ENCODE data around the gene DHDDS. TPM values are rescaled to one million over a fixed set of nuclear protein-coding genes. Genes with fewer than 3 reads are reported as not detected.

DHDDS gene
- total RNA-seq, 4 donors from 2014 or later: 24.7 to 45.4 (median 32.8) TPM

- DNase-seq (ENCODE audit: low spot score in 2 of 2): no peak
- H3K4me3 ChIP-seq: peak overlapping the region; percentile 44 to 79 (median 58)
- 52 to 61% methylated on average over 3 of the region's 3 CpGs for WGBS, 2 donors
- TF ChIP-seq CTCF (IDR thresholded peaks at IDR 0.05) (no peak), EP300 (IDR thresholded peaks at IDR 0.05) (no peak), POLR2A (IDR thresholded peaks at IDR 0.05) (no peak)
- H3K36me3 ChIP-seq: peaks cover 0 to 34% (median 8%) of the 10 kb centered on the region in 3 donors
- H3K27ac ChIP-seq: peak overlapping the region; percentile 63 to 86 (median 84)
- H3K4me1 ChIP-seq: peaks cover 0 to 28% (median 11%) of the 10 kb centered on the region in 4 donors
- no peaks in the 10 kb centered on the region for H3K27me3 ChIP-seq
- H3K9me3 ChIP-seq: no peaks in the 10 kb centered on the region
Observed at GRCh38 chr1:26432793-26433192, 672 bp downstream of the DHDDS start.

GRCh38 chr1:26434161-26434752 lies 2.1 kb downstream of the DHDDS start:
- no peak for TF ChIP-seq EP300 (IDR thresholded peaks at IDR 0.05)
- no peak for TF ChIP-seq CTCF (IDR thresholded peaks at IDR 0.05)
- TF ChIP-seq POLR2A (IDR thresholded peaks at IDR 0.05): no peak
- H3K27me3 ChIP-seq: no peaks in the 10 kb centered on the region
- H3K36me3 ChIP-seq: peaks cover 2 to 49% (median 15%) of the 10 kb centered on the region in 3 donors

GRCh38 chr1:26438041-26438440 lies 5.9 kb downstream of the DHDDS start:
- no peak overlapping the region for H3K27ac ChIP-seq
- no peaks in the 10 kb centered on the region for H3K9me3 ChIP-seq
- no peak for DNase-seq (ENCODE audit: low spot score in 2 of 2)
- WGBS, 2 donors: 92 to 98% methylated on average over 6 of the region's 6 CpGs
- no peak overlapping the region for H3K4me3 ChIP-seq
- H3K27me3 ChIP-seq: no peaks in the 10 kb centered on the region
- H3K4me1 ChIP-seq: peaks cover 0 to 15% (median 6%) of the 10 kb centered on the region in 4 donors
- no peak for TF ChIP-seq CTCF (IDR thresholded peaks at IDR 0.05)
- TF ChIP-seq EP300 (IDR thresholded peaks at IDR 0.05): no peak
- TF ChIP-seq POLR2A (IDR thresholded peaks at IDR 0.05): no peak
- H3K36me3 ChIP-seq: peaks cover 2 to 86% (median 28%) of the 10 kb centered on the region in 3 donors

More at GRCh38 chr1:26434161-26434752, 2.1 kb downstream of the DHDDS start:
- Histone ChIP-seq H3K4me1 (peaks cover 0 to 28% (median 11%) of the 10 kb centered on the region in 4 donors), H3K9me3 (no peaks in the 10 kb centered on the region), H3K4me3 (no peak overlapping the region), H3K27ac (no peak overlapping the region)
- DNase-seq (ENCODE audit: low spot score in 2 of 2): no peak

GRCh38 chr1:26440259-26440658 lies 8.1 kb downstream of the DHDDS start:
- Histone ChIP-seq H3K4me1 (no peaks in the 10 kb centered on the region), H3K27ac (no peak overlapping the region), H3K4me3 (no peak overlapping the region), H3K36me3 (peaks cover 2 to 100% (median 34%) of the 10 kb centered on the region in 3 donors), H3K27me3 (no peaks in the 10 kb centered on the region), H3K9me3 (no peaks in the 10 kb centered on the region)
- WGBS, 2 donors: 93 to 98% methylated on average over 2 of the region's 2 CpGs
- no peak for DNase-seq (ENCODE audit: low spot score in 2 of 2)
- TF ChIP-seq EP300 (IDR thresholded peaks at IDR 0.05) (no peak), CTCF (IDR thresholded peaks at IDR 0.05) (no peak), POLR2A (IDR thresholded peaks at IDR 0.05) (no peak)

GRCh38 chr1:26449868-26450267 lies 17.7 kb downstream of the DHDDS start:
- no peak for TF ChIP-seq CTCF (IDR thresholded peaks at IDR 0.05)
- no peak for TF ChIP-seq POLR2A (IDR thresholded peaks at IDR 0.05)
- TF ChIP-seq EP300 (IDR thresholded peaks at IDR 0.05): no peak
- no peak overlapping the region for H3K4me3 ChIP-seq
- no peak for DNase-seq (ENCODE audit: low spot score in 2 of 2)
- H3K4me1 ChIP-seq: no peaks in the 10 kb centered on the region
- no peaks in the 10 kb centered on the region for H3K27me3 ChIP-seq
- H3K27ac ChIP-seq: no peak overlapping the region
- no peaks in the 10 kb centered on the region for H3K9me3 ChIP-seq
- peaks cover 0 to 100% (median 12%) of the 10 kb centered on the region in 3 donors for H3K36me3 ChIP-seq
- 97 to 100% methylated on average over 3 of the region's 3 CpGs for WGBS, 2 donors

Measured in tibial nerve (tissue), 4 donors.